Epidermal melanocyte (primary cell): ENCODE measurements around the gene SH3BP5.

Experiments used
- DNase-seq: peaks from one replicate; pipeline ENCODE4 v3.0.0; 2011; ENCODE audit warnings: low spot score; ENCODE audit not compliant: insufficient read length

SH3BP5 gene

GRCh38 chr3:15279205-15279604, 53.2 kb downstream of the SH3BP5 start:
- DNase-seq = no peak

DNA sequence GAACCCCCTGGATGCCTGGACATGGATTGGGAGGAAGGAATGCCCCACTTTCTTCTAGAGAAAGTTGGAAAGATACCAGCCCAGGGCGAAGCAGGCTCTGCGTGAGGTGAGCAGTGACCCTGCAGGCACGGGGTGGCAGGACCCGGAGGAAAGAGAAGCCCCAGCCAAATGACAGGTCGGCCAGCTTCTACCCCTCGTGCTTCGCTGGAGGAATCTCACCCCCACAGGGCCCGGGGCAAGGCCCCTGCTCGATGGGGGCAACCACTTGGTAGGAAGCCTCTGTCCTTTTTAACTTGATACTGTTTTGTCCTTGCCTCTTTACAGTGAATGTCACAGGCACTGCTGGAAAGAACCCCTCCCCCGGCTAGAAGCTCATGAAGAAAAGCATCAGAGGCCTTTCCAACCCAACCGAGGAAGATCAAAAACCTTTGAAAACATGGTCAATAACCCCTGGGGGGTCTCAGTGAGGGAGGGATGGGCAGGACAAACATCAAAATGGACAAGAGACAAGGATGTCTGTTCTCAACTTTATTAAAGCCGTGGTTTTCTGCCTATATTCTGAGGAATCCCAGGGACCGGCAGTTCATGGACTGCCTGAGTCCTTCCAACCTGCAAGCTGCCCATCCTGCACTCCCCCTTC, 54.4 kb downstream of the SH3BP5 start:
- no peak for DNase-seq

- DNase-seq = no peak
Measured at GRCh38 chr3:15276028-15276724, 56.2 kb downstream of the SH3BP5 start.

DNA sequence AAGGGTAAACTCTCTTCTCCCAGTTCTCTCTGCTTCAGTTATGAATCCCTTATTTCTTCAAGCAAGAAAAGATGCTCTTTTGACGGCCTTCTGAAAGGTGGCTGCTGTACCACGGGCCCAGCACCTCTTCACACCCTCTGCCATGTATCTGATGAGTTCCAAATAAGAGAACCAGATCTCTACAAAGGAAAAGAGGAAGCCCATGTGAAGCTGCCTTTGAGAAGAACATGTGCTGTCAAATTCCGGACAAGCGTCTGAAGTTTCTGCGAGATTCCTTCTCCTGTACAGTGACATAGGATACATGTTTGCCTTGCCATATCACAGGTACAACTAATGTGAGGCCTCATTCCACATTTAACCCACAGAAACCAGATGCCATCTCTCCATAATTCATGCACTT, 59.2 kb downstream of the SH3BP5 start:
- DNase-seq = no peak

DNA sequence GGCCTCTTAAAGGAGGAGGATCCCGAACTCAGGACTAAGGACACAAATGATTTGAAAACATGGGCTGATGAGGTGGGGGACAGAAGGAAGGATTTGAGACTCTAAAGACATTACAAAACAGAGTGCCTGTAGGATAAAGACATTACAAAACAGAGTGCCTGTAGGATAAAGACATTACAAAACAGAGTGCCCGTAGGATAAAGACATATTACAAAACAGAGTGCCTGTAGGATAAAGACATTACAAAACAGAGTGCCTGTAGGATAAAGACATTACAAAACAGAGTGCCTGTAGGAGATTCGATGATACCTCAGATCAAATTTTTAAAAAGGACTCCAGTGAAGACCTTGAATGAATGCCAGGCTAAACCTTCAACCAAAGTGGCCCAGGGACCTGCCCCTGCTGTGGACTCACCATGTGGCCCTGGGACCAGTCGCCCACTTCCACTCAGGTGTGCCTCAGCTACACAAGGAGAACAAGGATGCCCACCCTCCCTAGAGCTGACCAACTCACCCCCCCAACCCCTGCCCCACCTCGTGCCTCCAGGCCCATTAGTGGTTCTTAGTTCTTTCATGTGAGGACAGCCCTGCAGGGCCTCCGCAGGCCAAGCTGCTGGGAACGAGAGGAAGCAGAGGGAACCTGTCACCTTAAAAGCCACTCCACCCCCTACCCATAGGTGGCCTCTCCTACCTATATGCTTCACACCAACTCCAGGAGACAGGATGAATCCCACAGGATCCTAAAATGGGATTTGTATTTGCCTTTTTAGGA, 59.8 kb downstream of the SH3BP5 start:
- DNase-seq = no peak

GRCh38 chr3:15271785-15272381, 60.5 kb downstream of the SH3BP5 start:
- no peak for DNase-seq

DNA sequence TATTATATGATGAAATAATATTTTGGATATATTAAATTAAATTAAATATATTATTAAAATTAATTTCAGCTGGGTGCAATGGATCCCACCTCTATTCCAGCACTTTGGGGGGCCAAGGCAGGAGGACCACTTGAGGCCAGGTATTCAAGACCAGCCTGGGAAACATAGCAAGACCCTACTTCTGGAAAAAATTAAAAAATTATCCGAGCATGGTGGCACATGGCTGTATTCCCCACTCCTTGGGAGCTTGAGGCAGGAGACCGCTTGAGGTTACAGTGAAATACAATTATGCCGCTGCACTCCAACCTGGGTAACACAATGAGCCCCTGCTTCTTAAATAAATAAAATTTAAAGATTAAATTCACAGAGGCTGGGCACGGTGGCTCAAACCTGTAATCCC, 61.4 kb downstream of the SH3BP5 start:
- DNase-seq = no peak

DNA sequence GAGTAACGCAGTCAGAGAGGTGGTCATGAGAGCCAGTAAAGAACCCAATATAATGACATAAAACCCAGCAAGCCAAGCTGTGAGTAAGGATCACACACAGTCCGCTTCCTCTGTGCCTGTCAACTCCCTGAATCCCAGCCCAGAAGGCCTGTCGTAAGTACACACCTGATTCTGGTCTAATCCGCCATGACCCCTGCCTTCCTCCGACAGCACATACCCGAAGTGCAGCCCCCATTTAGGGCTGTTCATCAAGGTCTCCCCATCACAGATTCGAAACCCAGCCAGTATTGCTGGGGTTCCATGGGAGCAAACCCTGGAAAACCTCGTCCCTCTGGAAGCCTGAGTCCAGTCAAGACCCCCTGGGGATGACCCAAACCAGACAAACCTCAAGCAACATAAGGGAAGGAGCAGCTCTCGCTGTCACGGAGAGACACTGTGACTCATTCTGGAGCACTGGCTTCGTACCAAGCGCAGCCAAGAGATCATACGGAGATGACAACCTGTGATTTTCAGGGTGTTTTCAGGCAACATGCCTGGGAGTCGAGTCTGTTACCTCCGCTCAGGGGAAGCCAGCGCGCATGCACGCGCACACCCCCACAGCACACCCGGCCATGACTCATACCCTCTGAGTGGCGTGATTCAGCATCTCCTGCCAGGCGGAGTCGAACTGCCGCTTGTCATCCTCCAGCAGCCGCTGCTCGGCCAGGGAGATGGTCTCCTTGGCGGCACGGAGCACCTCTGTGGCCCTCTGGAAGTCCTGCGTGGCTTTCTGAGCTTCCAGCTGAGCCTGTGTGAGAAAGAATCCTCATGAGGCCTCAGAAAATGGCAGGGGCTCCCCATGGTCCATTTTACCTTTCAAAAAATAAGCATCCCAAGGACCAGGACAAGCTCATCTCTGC, 63.0 kb downstream of the SH3BP5 start:
- DNase-seq = no peak

GRCh38 chr3:15268033-15268631, 64.3 kb downstream of the SH3BP5 start:
- peak; percentile 90 for DNase-seq

GRCh38 chr3:15267502-15267901, 64.9 kb downstream of the SH3BP5 start:
- DNase-seq = no peak

DNA sequence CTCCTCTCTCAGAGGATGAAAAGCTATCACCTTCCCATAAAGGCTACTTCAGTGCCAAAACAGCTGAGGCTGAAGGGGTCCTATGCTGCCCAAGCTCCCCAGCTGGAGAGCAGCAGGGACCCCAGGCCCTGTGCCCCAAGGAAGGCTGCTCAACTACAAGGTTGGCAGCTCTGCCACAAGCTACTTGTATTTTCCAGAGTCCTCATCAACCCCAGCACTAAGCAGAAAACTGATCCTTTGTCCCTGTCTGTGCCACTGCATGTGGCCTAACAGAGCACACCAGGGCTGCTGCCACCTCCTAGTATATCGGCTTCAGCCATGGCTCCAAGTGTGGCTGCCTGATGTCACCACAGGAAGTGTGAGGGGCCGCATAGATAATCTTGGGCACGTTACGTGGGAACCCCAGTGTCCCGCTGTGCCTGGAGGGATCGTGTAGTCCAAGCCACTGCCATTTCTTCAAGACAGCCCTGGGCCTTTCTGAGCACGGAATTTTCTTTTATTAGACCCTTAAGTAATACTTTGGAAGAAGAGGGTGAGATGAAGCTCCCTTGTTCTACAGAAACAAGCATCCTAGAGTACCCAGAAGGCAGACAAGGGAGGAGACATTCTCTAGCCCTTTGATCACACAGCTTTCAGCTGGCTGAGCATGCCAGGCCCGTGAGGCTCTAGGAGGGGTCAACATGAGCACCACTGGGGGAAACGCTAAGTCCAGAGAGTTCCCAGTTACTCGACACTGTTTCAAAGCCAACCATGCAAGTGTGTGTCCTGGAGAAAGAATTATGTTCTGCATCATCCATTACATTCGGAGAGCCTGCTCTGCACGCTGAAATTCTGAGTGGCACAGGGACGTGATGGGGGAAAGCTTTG, 65.6 kb downstream of the SH3BP5 start:
- DNase-seq = no peak

DNA sequence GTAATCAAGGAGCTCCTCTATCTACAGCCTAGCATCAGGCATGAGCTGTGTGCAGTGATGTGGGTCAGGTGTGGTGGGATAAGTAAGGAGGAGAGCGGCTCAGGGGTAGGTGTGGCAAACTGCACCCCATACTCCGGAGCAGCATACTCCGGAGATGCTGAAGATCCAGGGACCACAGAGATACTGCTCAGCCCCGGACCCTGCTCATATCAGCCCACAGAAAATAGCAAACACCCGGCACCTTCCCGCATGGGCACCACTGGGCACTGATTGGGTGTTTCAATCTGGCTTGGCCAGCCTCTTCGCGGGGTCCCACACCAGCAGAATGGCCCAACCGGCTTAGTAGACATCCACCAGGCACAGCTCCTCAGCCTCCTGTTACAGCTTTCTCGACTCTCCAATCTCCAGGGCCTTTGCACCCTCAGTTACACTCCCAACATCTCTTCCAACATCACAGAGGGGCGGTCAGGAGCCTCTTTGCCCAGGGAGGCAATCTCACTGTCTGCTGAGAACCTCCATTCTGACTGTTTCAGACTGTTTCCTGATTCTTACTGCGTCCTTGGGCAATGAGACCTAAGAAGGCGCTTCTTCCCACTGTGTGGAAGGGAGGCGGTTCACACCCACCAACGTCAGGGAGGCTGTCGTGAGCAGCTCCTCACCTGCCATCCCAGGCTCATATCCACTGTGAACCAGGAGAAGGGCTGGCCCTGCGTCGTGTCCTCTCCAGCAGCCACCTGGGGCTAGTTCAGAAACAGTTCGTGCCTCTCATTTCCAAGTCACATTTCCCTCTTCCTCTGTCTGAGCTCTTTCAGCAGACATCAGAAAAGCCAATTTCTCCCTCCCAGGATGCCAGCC, 66.5 kb downstream of the SH3BP5 start:
- DNase-seq = no peak

- DNase-seq = no peak
Measured at GRCh38 chr3:15264486-15264885, 67.9 kb downstream of the SH3BP5 start.

DNA sequence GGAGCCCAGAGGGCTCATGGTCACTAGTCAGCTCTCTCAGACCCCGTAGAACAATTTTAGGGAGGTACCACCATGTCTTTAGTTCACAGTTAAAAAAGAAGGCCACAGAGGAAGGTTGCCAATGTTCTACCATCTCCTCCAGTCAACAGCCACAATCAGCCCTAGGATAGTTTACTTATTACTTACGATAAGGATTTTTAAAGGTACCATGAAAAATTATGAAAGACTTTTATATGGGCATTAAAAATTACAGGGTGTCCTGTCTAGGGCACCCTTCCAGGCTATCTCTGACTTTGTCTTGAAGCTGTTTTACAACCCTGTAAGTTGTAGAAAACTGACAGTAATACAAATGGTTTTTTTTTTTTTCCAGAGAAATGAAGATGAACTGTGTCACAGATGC, 68.5 kb downstream of the SH3BP5 start:
- no peak for DNase-seq

DNA sequence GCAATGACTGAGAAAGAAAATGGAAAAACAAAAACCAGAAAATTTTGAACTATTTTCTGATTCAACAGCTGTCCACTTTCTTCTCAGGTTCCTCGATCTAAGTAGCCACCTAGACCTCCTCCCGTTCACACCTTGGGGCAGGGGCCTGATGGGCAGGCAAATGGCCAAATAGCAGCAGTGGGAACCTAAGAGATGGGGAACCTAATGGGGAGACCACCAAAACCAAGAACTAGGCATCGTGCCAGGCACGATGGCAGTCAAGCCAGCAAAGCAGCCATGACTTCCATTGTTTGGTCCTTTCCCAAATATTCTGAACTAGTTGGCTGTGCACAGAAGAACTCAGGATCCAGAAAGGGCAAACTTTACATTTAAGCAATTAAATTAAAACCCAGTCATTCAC, 69.3 kb downstream of the SH3BP5 start:
- no peak for DNase-seq

GRCh38 chr3:15262021-15262420, 70.4 kb downstream of the SH3BP5 start:
- no peak for DNase-seq

DNA sequence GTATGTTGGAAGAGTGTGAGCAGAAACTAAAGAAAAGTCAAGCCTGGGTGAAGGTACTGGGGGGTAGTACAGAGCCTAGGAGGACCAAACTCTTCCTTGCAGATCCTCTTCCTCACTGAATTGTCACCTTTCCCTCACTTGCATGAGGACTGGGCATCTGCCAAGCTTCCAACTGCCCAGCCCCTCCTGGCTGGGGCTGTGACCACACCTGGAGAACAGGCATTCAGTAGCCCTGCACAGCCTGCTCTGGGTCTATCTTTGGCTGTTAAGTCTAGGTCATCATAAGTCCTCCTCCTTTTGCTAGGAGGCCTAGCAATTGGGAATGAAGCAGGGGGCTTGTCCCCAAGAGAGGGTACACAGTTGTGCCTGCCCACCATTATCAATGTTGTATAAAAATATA, 71.1 kb downstream of the SH3BP5 start:
- DNase-seq = no peak

DNA sequence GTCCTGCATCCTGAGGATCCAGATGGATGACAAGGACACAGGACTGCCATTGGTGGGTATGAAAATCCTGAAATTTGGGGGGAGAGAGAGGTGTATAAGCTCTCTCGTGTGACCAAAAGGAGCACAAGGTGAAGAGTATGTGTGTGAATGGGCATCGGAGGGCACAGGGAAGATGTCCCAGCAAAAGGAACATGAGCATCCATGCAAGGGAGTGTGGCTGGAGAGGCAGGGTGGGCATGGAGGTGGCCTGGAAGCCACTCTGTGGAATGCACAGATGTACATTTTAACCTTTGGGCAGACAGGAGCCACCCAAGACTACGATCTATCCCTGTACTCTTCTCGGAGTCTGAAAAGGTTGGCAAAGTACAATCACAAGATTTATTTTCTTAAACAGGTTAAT, 71.9 kb downstream of the SH3BP5 start:
- no peak for DNase-seq

DNA sequence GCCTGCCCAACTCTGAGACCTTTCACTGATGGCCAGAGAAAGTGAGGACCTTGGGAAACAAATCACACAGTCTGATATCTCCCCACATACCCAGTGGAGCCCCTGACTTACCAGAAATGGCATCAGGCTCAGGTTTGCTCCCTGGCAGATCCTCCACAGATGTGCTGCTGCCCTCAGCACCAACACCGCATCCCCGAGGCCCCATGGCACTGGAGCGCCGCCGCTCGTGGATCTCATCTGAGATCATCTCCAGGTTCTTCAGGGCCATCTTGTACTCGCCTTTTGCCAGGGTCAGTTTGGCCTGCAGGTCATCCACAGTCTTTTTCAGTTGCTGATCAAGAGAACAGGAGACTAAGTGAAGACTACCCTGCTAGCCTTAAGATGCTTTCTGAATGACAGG, 73.7 kb downstream of the SH3BP5 start:
- no peak for DNase-seq
